Fibroblast of lung (primary cell): ENCODE results near the gene HK2. TPM values are rescaled to one million over a fixed set of nuclear protein-coding genes. Genes with fewer than 3 reads are reported as not detected.

Experiments used
- DNase-seq, 2 donors: peaks; one replicate each; pipeline versions ENCODE4 v3.0.0 to v3.0.0-alpha.2; 2010; ENCODE audit warnings: low read depth in 2 of 2
- H2AFZ ChIP-seq: 2 replicates; pipeline ENCODE4 v1.5.1; 2012; ENCODE audit warnings: low read length, control low read depth, inconsistent platforms
- H3K27ac ChIP-seq: 2 replicates; pipeline ENCODE4 v1.5.1; 2011; ENCODE audit warnings: low read length, control low read depth; ENCODE audit not compliant: insufficient read depth
- H3K27me3 ChIP-seq: 2 replicates; pipeline ENCODE4 v1.5.1; 2011; ENCODE audit warnings: mild to moderate bottlenecking, low read length; ENCODE audit not compliant: control insufficient read depth, insufficient read depth
- H3K36me3 ChIP-seq: 2 replicates; pipeline ENCODE4 v1.5.1; 2011; ENCODE audit warnings: low read length; ENCODE audit not compliant: control insufficient read depth, insufficient read depth
- H3K4me1 ChIP-seq: 2 replicates; pipeline ENCODE4 v1.5.1; 2011; ENCODE audit warnings: low read length; ENCODE audit not compliant: control insufficient read depth, insufficient read depth; ENCODE audit errors: extremely low read depth
- H3K4me2 ChIP-seq: 2 replicates; pipeline ENCODE4 v1.5.1; 2011; ENCODE audit warnings: low read length, control low read depth; ENCODE audit not compliant: insufficient read depth; ENCODE audit errors: extremely low read depth
- H3K4me3 ChIP-seq, 4 experiments: fragments of 200-600 bp in 1 of 4; sonication (generic) in 1 of 4; replicated peaks in 1 of 4; 2 replicates each; pipeline ENCODE4 v1.5.1; 2011 to 2016; ENCODE audit warnings: low read length in 4 of 4, low read depth in 3 of 4, mild to moderate bottlenecking in 3 of 4, control low read depth in 2 of 4, inconsistent platforms in 1 of 4, mixed read lengths in 1 of 4; ENCODE audit not compliant: insufficient read depth in 1 of 4; ENCODE audit errors: control extremely low read depth in 1 of 4
- H3K79me2 ChIP-seq: 2 replicates; pipeline ENCODE4 v1.5.1; 2012; ENCODE audit warnings: mild to moderate bottlenecking, low read length, inconsistent platforms; ENCODE audit not compliant: control insufficient read depth, insufficient read depth
- H3K9ac ChIP-seq: 2 replicates; pipeline ENCODE4 v1.5.1; 2011; ENCODE audit warnings: mild to moderate bottlenecking, low read length, control low read depth; ENCODE audit not compliant: insufficient read depth
- H3K9me3 ChIP-seq: 2 replicates; pipeline ENCODE4 v1.5.1; 2012; ENCODE audit warnings: low read depth, low read length; ENCODE audit not compliant: control insufficient read depth, insufficient read depth
- H4K20me1 ChIP-seq: 2 replicates; pipeline ENCODE4 v1.5.1; 2011; ENCODE audit warnings: low read length; ENCODE audit not compliant: control insufficient read depth, insufficient read depth; ENCODE audit errors: extremely low read depth
- CTCF ChIP-seq, 2 donors: IDR thresholded peaks in 1 of 2; conservative IDR thresholded peaks in 1 of 2; 1 replicate in 1 of 2; 2 replicates in 1 of 2; pipeline ENCODE4 v1.5.1; 2011 to 2012; ENCODE audit warnings: low read length in 2 of 2, control low read depth in 1 of 2, inconsistent platforms in 1 of 2, low read depth in 1 of 2, mild to moderate bottlenecking in 1 of 2
- EZH2 ChIP-seq: IDR thresholded peaks from 2 replicates; pipeline ENCODE4 v1.5.1; 2012; ENCODE audit warnings: low read length, control low read depth, mild to moderate bottlenecking; ENCODE audit errors: missing control alignments
- polyA plus RNA-seq, 2 donors: library from polyadenylated mRNA; depleted of rRNA in 1 of 2; stranded (reverse) in 1 of 2; unstranded in 1 of 2; fragments of >200 nt; gene quantifications; 2 replicates each; pipeline ENCODE4 v1.2.1, GENCODE V29; 2011 to 2012; ENCODE audit warnings: missing spikeins in 1 of 2
- total RNA-seq: library from RNA; depleted of rRNA; stranded (reverse); fragments of >200 nt; gene quantifications from 2 replicates; pipeline ENCODE4 v1.2.1, GENCODE V29; 2014

The HK2 gene
- total and polyA plus RNA-seq, 2 donors (not counting 1 experiment from before 2014, with no cell fraction given), result 15.7 to 19.3 TPM

GRCh38 chr2:74886251-74886650 is 52.3 kb downstream of the HK2 start:
- no peak overlapping the region for H3K4me3 ChIP-seq
- DNase-seq, result no peak
- H3K27ac ChIP-seq, result no peak overlapping the region
- H3K27me3 ChIP-seq, result no peaks in the 10 kb centered on the region
- no peak overlapping the region for H2AFZ ChIP-seq
- no peak overlapping the region for H3K9ac ChIP-seq
- H3K4me1 ChIP-seq, result peaks cover 4% of the 10 kb centered on the region
- H3K4me2 ChIP-seq, result no peak overlapping the region
- no peaks in the 10 kb centered on the region for H4K20me1 ChIP-seq
- H3K79me2 ChIP-seq, result no peaks in the 10 kb centered on the region
- H3K36me3 ChIP-seq, result peaks cover 10% of the 10 kb centered on the region
- H3K9me3 ChIP-seq, result no peaks in the 10 kb centered on the region
- TF ChIP-seq CTCF (conservative IDR thresholded peaks at IDR 0.05 in 1 of 2, IDR thresholded peaks at IDR 0.05 in 1 of 2; ENCODE audit: low read depth in 1 of 2, low read length in 2 of 2), result no peak
- TF ChIP-seq EZH2, result no peak

GRCh38 chr2:74886811-74887210 is 52.9 kb downstream of the HK2 start:
- H3K27me3 ChIP-seq, result no peaks in the 10 kb centered on the region
- no peaks in the 10 kb centered on the region for H3K79me2 ChIP-seq
- no peak overlapping the region for H3K4me2 ChIP-seq
- DNase-seq, result no peak
- H3K36me3 ChIP-seq, result peaks cover 10% of the 10 kb centered on the region
- H3K9ac ChIP-seq, result no peak overlapping the region
- no peaks in the 10 kb centered on the region for H3K9me3 ChIP-seq
- H3K4me1 ChIP-seq, result peaks cover 4% of the 10 kb centered on the region
- no peak overlapping the region for H2AFZ ChIP-seq
- H3K27ac ChIP-seq, result no peak overlapping the region
- TF ChIP-seq EZH2, result no peak
- TF ChIP-seq CTCF (conservative IDR thresholded peaks at IDR 0.05 in 1 of 2, IDR thresholded peaks at IDR 0.05 in 1 of 2; ENCODE audit: low read depth in 1 of 2, low read length in 2 of 2), result no peak
- no peaks in the 10 kb centered on the region for H4K20me1 ChIP-seq
- no peak overlapping the region for H3K4me3 ChIP-seq

DNA sequence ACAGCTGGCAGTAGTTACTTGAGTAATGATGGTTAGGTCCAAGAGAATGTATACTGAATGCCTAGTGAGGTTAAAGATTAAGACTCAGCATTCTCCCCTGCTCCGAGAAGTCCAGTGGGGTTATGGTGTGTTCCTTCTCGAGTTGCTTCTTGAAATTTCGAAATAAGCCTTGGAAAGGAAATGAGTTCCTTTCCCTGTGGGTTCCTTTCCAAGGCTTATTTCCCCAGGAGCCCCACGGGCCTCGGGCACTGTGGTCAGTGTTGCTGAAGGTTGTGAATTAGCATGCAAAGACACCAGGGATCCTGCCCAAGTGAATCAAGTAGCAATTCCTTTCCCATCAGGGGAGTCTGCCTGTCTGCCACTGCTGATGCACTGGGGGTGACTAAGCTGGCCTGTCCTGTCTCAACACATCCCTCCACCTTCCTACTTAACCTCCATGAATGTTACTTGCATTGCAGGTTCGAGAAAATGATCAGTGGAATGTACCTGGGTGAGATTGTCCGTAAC is 53.6 kb downstream of the HK2 start:
- H3K9me3 ChIP-seq, result no peaks in the 10 kb centered on the region
- no peaks in the 10 kb centered on the region for H3K27me3 ChIP-seq
- no peak overlapping the region for H3K4me3 ChIP-seq
- peak overlapping the region; percentile 2 for H3K27ac ChIP-seq
- H2AFZ ChIP-seq, result no peak overlapping the region
- peaks cover 7% of the 10 kb centered on the region for H3K36me3 ChIP-seq
- peaks cover 4% of the 10 kb centered on the region for H3K4me1 ChIP-seq
- no peaks in the 10 kb centered on the region for H3K79me2 ChIP-seq
- no peak overlapping the region for H3K9ac ChIP-seq
- peak; percentile 34 to 65 for DNase-seq
- no peaks in the 10 kb centered on the region for H4K20me1 ChIP-seq
- no peak overlapping the region for H3K4me2 ChIP-seq
- TF ChIP-seq CTCF (conservative IDR thresholded peaks at IDR 0.05 in 1 of 2, IDR thresholded peaks at IDR 0.05 in 1 of 2; ENCODE audit: low read depth in 1 of 2, low read length in 2 of 2), result no peak
- no peak for TF ChIP-seq EZH2
